Vagina (tissue), 2 donors: ENCODE data around the gene CORO2B.

Source experiments
- POLR2A ChIP-seq, 2 donors: fragments of 450-650 bp; IDR thresholded peaks; one replicate each; pipeline ENCODE4 v1.6.1; 2017; ENCODE audit warnings: antibody characterized with exemption in 2 of 2, mild to moderate bottlenecking in 2 of 2, moderate library complexity in 2 of 2
- POLR2AphosphoS5 ChIP-seq, 2 donors: sonication (generic); formaldehyde crosslinking; IDR thresholded peaks; one replicate each; pipeline ENCODE4 v1.9.0; 2017; ENCODE audit warnings: antibody characterized with exemption in 2 of 2, mild to moderate bottlenecking in 2 of 2, low read depth in 1 of 2; ENCODE audit not compliant: insufficient read depth in 1 of 2

- TF ChIP-seq POLR2A (IDR thresholded peaks at IDR 0.05): no peak
- no peak for TF ChIP-seq POLR2AphosphoS5 (IDR thresholded peaks at IDR 0.05; ENCODE audit: insufficient read depth in 1 of 2, low read depth in 1 of 2)
Measured at GRCh38 chr15:68558318-68559305, 20.2 kb upstream of the CORO2B start.
